ENCODE measurements around the gene EPN2. TPM values are rescaled to one million over a fixed set of nuclear protein-coding genes. Genes with fewer than 3 reads are reported as not detected.

The EPN2 gene
- total and polyA plus RNA-seq, 10 of the 15 experiments (the other 5 are each of a cell fraction or from before 2014, with no cell fraction given): 0.26 to 8.4 (median 4.7) TPM

DNA sequence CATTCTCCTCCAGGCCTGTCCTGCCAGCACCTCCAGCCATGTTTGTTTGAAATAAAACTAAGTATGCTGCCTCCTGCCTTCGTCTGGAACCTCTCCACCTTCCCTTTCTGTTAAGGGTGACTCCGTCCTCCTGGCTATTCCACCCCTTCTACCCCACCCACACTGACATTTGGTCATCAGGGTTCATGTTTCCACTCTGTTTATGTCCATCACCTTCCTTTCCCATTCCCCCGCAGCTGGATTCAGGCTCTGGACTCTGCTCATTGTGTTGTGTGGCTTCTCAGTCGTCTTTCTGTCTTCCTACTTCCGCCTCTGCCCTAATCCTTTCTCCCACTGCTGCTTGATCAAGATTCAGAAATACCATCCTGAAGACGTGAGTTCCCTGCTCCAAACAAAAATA lies 28.6 kb downstream of the EPN2 start:
- 39% methylated on average over 6 of the region's 6 CpGs for WGBS (ENCODE audit: insufficient coverage, insufficient replicate concordance, low lambda C conversion rate, missing lambda C conversion rate)
- H3K4me1 ChIP-seq (ENCODE audit: control insufficient read depth, insufficient read depth, low read length): peaks cover 6% of the 10 kb centered on the region
- H3K27me3 ChIP-seq (replicated peaks in 1 of 2; ENCODE audit: control insufficient read depth in 2 of 2, insufficient read depth in 2 of 2, low read length in 1 of 2): no peaks in the 10 kb centered on the region
- in situ Hi-C loops (cut with MboI) (no loop called here), intact Hi-C loops (cut with micrococcal nuclease; ENCODE audit: unreplicated experiment) (no loop called here)
- H3K79me2 ChIP-seq (ENCODE audit: control insufficient read depth, insufficient read depth, low read length): no peaks in the 10 kb centered on the region
- H3K27ac ChIP-seq (ENCODE audit: control insufficient read depth, insufficient read depth): no peak overlapping the region
- H2AFZ ChIP-seq (ENCODE audit: control insufficient read depth, low read depth, low read length): no peak overlapping the region
- ATAC-seq: no peak
- SMC1A ChIA-PET (ENCODE audit: uncharacterized antibody, unreplicated experiment): interaction anchor here (0.6 kb wide), 1 partner anchor 213 kb away, joined by 4 read pairs; no protein-coding TSS in a partner anchor
- no peak overlapping the region for H3K9ac ChIP-seq (ENCODE audit: control insufficient read depth, insufficient read depth, low read length)
- H3K36me3 ChIP-seq (ENCODE audit: control insufficient read depth in 2 of 2, insufficient read depth in 2 of 2, low read length in 1 of 2): no peaks in the 10 kb centered on the region
- DNase-seq (ENCODE audit: low read depth, low spot score): no peak
- no peak for FAIRE-seq
- no peaks in the 10 kb centered on the region for H3K9me3 ChIP-seq (replicated peaks; ENCODE audit: control insufficient read depth, insufficient read depth, low read length)
- POLR2A ChIA-PET: no interaction called here
- no peak overlapping the region for H3K4me3 ChIP-seq
- RAD21 ChIA-PET (ENCODE audit: unreplicated experiment): no interaction called here
- no TSS peak for BruUV-seq (replicated peaks)
- CTCF ChIA-PET: no interaction called here
- H4K20me1 ChIP-seq (ENCODE audit: control insufficient read depth, insufficient read depth): no peaks in the 10 kb centered on the region
- no peak overlapping the region for H3K4me2 ChIP-seq (ENCODE audit: control insufficient read depth, insufficient read depth)
- TF ChIP-seq FOS (IDR thresholded peaks at IDR 0.05; ENCODE audit: borderline replicate concordance, extremely low read depth, insufficient read length) (no peak), CBFB (IDR thresholded peaks at IDR 0.05; ENCODE audit: low read depth) (no peak), YY1 (IDR thresholded peaks at IDR 0.05; ENCODE audit: low read depth, low read length) (no peak), RAD51 (IDR thresholded peaks at IDR 0.05) (no peak), KAT2A (conservative IDR thresholded peaks at IDR 0.05; ENCODE audit: control insufficient read depth, low read depth, low read length) (no peak), IKZF1 (conservative IDR thresholded peaks at IDR 0.05) (no peak), RFX5 (IDR thresholded peaks at IDR 0.05; ENCODE audit: low read depth, low read length) (no peak), NBN (IDR thresholded peaks at IDR 0.05) (no peak), HDGF (IDR thresholded peaks at IDR 0.05) (no peak)

GRCh38 chr17:19268611-19269010 lies 31.4 kb downstream of the EPN2 start:
- H3K79me2 ChIP-seq (ENCODE audit: control insufficient read depth, insufficient read depth, low read length): no peaks in the 10 kb centered on the region
- no TSS peak for BruUV-seq (replicated peaks)
- TF ChIP-seq MXI1 (IDR thresholded peaks at IDR 0.05; ENCODE audit: low read depth, low read length) (no peak), HCFC1 (IDR thresholded peaks at IDR 0.05; ENCODE audit: low read length) (no peak), KAT2A (conservative IDR thresholded peaks at IDR 0.05; ENCODE audit: control insufficient read depth, low read depth, low read length) (no peak), RAD51 (IDR thresholded peaks at IDR 0.05) (no peak; the same call in 1 of the 2 replicates), STAT3 (IDR thresholded peaks at IDR 0.05; ENCODE audit: low read depth, low read length) (no peak), ZNF207 (IDR thresholded peaks at IDR 0.05; ENCODE audit: borderline replicate concordance) (no peak), MEF2A (IDR thresholded peaks at IDR 0.05; ENCODE audit: insufficient read depth, low read depth, low read length) (no peak), TAF1 (IDR thresholded peaks at IDR 0.05; ENCODE audit: borderline replicate concordance, low read depth, low read length) (no peak), TBL1XR1 (IDR thresholded peaks at IDR 0.05; ENCODE audit: low read depth, low read length) (no peak), JUND (IDR thresholded peaks at IDR 0.05; ENCODE audit: low read depth, low read length) (no peak)
- TF ChIP-seq, protein P1, sequence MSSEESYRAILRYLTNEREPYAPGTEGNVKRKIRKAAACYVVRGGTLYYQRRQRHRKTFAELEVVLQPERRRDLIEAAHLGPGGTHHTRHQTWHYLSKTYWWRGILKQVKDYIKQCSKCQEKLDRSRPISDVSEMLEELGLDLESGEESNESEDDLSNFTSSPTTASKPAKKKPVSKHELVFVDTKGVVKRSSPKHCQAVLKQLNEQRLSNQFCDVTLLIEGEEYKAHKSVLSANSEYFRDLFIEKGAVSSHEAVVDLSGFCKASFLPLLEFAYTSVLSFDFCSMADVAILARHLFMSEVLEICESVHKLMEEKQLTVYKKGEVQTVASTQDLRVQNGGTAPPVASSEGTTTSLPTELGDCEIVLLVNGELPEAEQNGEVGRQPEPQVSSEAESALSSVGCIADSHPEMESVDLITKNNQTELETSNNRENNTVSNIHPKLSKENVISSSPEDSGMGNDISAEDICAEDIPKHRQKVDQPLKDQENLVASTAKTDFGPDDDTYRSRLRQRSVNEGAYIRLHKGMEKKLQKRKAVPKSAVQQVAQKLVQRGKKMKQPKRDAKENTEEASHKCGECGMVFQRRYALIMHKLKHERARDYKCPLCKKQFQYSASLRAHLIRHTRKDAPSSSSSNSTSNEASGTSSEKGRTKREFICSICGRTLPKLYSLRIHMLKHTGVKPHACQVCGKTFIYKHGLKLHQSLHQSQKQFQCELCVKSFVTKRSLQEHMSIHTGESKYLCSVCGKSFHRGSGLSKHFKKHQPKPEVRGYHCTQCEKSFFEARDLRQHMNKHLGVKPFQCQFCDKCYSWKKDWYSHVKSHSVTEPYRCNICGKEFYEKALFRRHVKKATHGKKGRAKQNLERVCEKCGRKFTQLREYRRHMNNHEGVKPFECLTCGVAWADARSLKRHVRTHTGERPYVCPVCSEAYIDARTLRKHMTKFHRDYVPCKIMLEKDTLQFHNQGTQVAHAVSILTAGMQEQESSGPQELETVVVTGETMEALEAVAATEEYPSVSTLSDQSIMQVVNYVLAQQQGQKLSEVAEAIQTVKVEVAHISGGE (CRISPR knock-in tag; IDR thresholded peaks at IDR 0.05): no peak

More at GRCh38 chr17:19268611-19269010, 31.4 kb downstream of the EPN2 start:
- no peak overlapping the region for H3K4me2 ChIP-seq (ENCODE audit: control insufficient read depth, insufficient read depth)
- no peak for DNase-seq (ENCODE audit: low read depth, low spot score)
- H3K9ac ChIP-seq (ENCODE audit: control insufficient read depth, insufficient read depth, low read length): no peak overlapping the region
- no peak for FAIRE-seq
- H3K9me3 ChIP-seq (replicated peaks; ENCODE audit: control insufficient read depth, insufficient read depth, low read length): no peaks in the 10 kb centered on the region
- ChIA-PET POLR2A (interaction anchor here (0.6 to 2.1 kb wide), 2 partner anchors 12 to 196 kb away, joined by 5 to 6 read pairs; no protein-coding TSS in a partner anchor), CTCF (interaction anchor here (1.0 kb wide), 1 partner anchor 12 kb away, joined by 4 read pairs; no protein-coding TSS in a partner anchor), RAD21 (ENCODE audit: unreplicated experiment) (interaction anchor here (0.5 kb wide), 1 partner anchor 8 kb away, joined by 3 read pairs; no protein-coding TSS in a partner anchor), SMC1A (ENCODE audit: uncharacterized antibody, unreplicated experiment) (interaction anchor here (0.9 kb wide), 1 partner anchor 20 kb away, joined by 3 read pairs; no protein-coding TSS in a partner anchor)
- 39% methylated on average over 3 of the region's 3 CpGs for WGBS (ENCODE audit: insufficient coverage, insufficient replicate concordance, low lambda C conversion rate, missing lambda C conversion rate)
- H3K4me1 ChIP-seq (ENCODE audit: control insufficient read depth, insufficient read depth, low read length): peaks cover 18% of the 10 kb centered on the region
- H2AFZ ChIP-seq (ENCODE audit: control insufficient read depth, low read depth, low read length): no peak overlapping the region
- no peak overlapping the region for H3K27ac ChIP-seq (ENCODE audit: control insufficient read depth, insufficient read depth)
- H3K27me3 ChIP-seq (replicated peaks in 1 of 2; ENCODE audit: control insufficient read depth in 2 of 2, insufficient read depth in 2 of 2, low read length in 1 of 2): no peaks in the 10 kb centered on the region
- H3K4me3 ChIP-seq: no peak overlapping the region
- ATAC-seq: no peak
- no peaks in the 10 kb centered on the region for H3K36me3 ChIP-seq (ENCODE audit: control insufficient read depth in 2 of 2, insufficient read depth in 2 of 2, low read length in 1 of 2)
- H4K20me1 ChIP-seq (ENCODE audit: control insufficient read depth, insufficient read depth): no peaks in the 10 kb centered on the region
- in situ Hi-C loops (cut with MboI): no loop called here
- intact Hi-C loops (cut with micrococcal nuclease; ENCODE audit: unreplicated experiment): no loop called here

Measured in GM12878 (cell line).